K562 (cell line): ENCODE results near the gene ZCCHC14. TPM values are rescaled to one million over a fixed set of nuclear protein-coding genes. Genes with fewer than 3 reads are reported as not detected.

Source experiments
- ATF4 ChIP-seq: fragments of 450-650 bp; formaldehyde crosslinking; IDR thresholded peaks from 2 replicates; pipeline ENCODE4 v1.4.0; 2022; ENCODE audit warnings: mild to moderate bottlenecking, moderate library complexity
- CBFA2T2 ChIP-seq: fragments of 450-650 bp; conservative IDR thresholded peaks from 2 replicates; pipeline ENCODE4 v1.6.1; 2017; ENCODE audit warnings: mild to moderate bottlenecking
- CHD2 ChIP-seq: IDR thresholded peaks from 2 replicates; pipeline ENCODE4 v1.6.1; 2011; ENCODE audit warnings: low read depth, low read length
- FOXM1 ChIP-seq, 2 experiments: fragments of 450-650 bp in 1 of 2; sonication (generic) in 1 of 2; formaldehyde crosslinking in 1 of 2; IDR thresholded peaks; 2 replicates each; pipeline versions ENCODE4 v1.6.1 to v1.9.0; 2017 to 2022; ENCODE audit warnings: low read depth in 2 of 2, mild to moderate bottlenecking in 2 of 2, missing genetic modification reagents in 1 of 2, moderate library complexity in 1 of 2
- HIVEP1 ChIP-seq: fragments of 250-450 bp; sonication (Bioruptor Pico); IDR thresholded peaks from 2 replicates; pipeline ENCODE4 v1.4.0; 2020; ENCODE audit warnings: mild to moderate bottlenecking
- MBD2 ChIP-seq: sonication (generic); IDR thresholded peaks from 2 replicates; pipeline ENCODE4 v1.6.1; 2016; ENCODE audit warnings: low read depth, borderline replicate concordance
- MCM7 ChIP-seq, 2 experiments: fragments of 450-650 bp; IDR thresholded peaks; 2 replicates each; pipeline ENCODE4 v1.6.1; 2016 to 2018
- MLX ChIP-seq, 2 experiments: fragments of 450-650 bp in 1 of 2; sonication (generic) in 1 of 2; formaldehyde crosslinking; conservative IDR thresholded peaks; 2 replicates each; pipeline versions ENCODE4 v1.4.0 to v1.8.1; 2020 to 2022; ENCODE audit warnings: mild to moderate bottlenecking in 1 of 2, missing genetic modification reagents in 1 of 2
- NR2C1 ChIP-seq, 2 experiments: fragments of 450-650 bp; IDR thresholded peaks; 2 replicates each; pipeline ENCODE4 v1.6.1; 2017; ENCODE audit warnings: mild to moderate bottlenecking in 2 of 2, antibody characterized with exemption in 1 of 2, inconsistent platforms in 1 of 2, missing compliant biosample characterization in 1 of 2, missing genetic modification characterization in 1 of 2
- SREBF1 ChIP-seq: fragments of 150-350 bp; IDR thresholded peaks from 2 replicates; pipeline ENCODE4 v1.6.1; 2014; ENCODE audit warnings: antibody characterized with exemption, low read depth, low read length, borderline replicate concordance
- TEAD2 ChIP-seq: fragments of 450-650 bp; IDR thresholded peaks from 2 replicates; pipeline ENCODE4 v1.6.1; 2016; ENCODE audit warnings: missing genetic modification characterization, control low read depth, missing compliant biosample characterization
- ZNF41 ChIP-seq: fragments of 250-450 bp; sonication (Bioruptor Pico); conservative IDR thresholded peaks from 2 replicates; pipeline ENCODE4 v1.4.0; 2020; ENCODE audit warnings: mild to moderate bottlenecking
- ZNF507 ChIP-seq: conservative IDR thresholded peaks from 2 replicates; pipeline ENCODE4 v1.6.1; 2017; ENCODE audit warnings: missing genetic modification characterization, missing compliant biosample characterization
- ZNF707 ChIP-seq: fragments of 250-450 bp; sonication (Bioruptor Pico); conservative IDR thresholded peaks from 2 replicates; pipeline ENCODE4 v1.8.0; 2022; ENCODE audit warnings: inconsistent platforms, mild to moderate bottlenecking, moderate library complexity
- polyA plus RNA-seq, 8 experiments: library from polyadenylated mRNA; depleted of rRNA in 4 of 8; stranded (reverse) in 5 of 8; unstranded in 3 of 8; fragments of >200 nt; fragmentation: Nextera tagmentation in 2 of 8; fragmentation: Illumina TruSeq in 1 of 8; extraction: Ambion mirVana in 2 of 8; extraction: Trizol in 1 of 8; gene quantifications; 2 replicates each; pipeline versions ENCODE4 v1.2.1 to v1.2.3, GENCODE V29; 2011 to 2014; ENCODE audit warnings: inconsistent platforms in 1 of 8, missing spikeins in 1 of 8
- total RNA-seq, 7 experiments: library from RNA; depleted of rRNA in 6 of 7; stranded (reverse); fragments of >200 nt in 6 of 7; fragmentation: Illumina TruSeq in 2 of 7; extraction: Trizol in 2 of 7; gene quantifications; 2 replicates each; pipeline versions ENCODE4 v1.2.1 to v1.2.3, GENCODE V29; 2011 to 2021; ENCODE audit warnings: low replicate concordance in 1 of 7
- TF ChIP-seq, protein P1 (sequence below), 2 experiments: fragments of 450-650 bp; formaldehyde crosslinking in 1 of 2; IDR thresholded peaks; 2 replicates each; pipeline versions ENCODE4 v1.4.0 to v1.6.1; 2014 to 2020; ENCODE audit warnings: mild to moderate bottlenecking in 2 of 2, borderline replicate concordance in 1 of 2, low read depth in 1 of 2

Gene ZCCHC14
- total and polyA plus RNA-seq, 9 of the 15 experiments (the other 6 are each of a cell fraction or from before 2014, with no cell fraction given): 1.5 to 12.4 (median 2.9) TPM

- TF ChIP-seq, protein P1, sequence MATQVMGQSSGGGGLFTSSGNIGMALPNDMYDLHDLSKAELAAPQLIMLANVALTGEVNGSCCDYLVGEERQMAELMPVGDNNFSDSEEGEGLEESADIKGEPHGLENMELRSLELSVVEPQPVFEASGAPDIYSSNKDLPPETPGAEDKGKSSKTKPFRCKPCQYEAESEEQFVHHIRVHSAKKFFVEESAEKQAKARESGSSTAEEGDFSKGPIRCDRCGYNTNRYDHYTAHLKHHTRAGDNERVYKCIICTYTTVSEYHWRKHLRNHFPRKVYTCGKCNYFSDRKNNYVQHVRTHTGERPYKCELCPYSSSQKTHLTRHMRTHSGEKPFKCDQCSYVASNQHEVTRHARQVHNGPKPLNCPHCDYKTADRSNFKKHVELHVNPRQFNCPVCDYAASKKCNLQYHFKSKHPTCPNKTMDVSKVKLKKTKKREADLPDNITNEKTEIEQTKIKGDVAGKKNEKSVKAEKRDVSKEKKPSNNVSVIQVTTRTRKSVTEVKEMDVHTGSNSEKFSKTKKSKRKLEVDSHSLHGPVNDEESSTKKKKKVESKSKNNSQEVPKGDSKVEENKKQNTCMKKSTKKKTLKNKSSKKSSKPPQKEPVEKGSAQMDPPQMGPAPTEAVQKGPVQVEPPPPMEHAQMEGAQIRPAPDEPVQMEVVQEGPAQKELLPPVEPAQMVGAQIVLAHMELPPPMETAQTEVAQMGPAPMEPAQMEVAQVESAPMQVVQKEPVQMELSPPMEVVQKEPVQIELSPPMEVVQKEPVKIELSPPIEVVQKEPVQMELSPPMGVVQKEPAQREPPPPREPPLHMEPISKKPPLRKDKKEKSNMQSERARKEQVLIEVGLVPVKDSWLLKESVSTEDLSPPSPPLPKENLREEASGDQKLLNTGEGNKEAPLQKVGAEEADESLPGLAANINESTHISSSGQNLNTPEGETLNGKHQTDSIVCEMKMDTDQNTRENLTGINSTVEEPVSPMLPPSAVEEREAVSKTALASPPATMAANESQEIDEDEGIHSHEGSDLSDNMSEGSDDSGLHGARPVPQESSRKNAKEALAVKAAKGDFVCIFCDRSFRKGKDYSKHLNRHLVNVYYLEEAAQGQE (IDR thresholded peaks at IDR 0.05; ENCODE audit: borderline replicate concordance): no peak; the same call in 1 of the 2 replicates
- TF ChIP-seq, protein P1 (CRISPR knock-in tag; IDR thresholded peaks at IDR 0.05; ENCODE audit: low read depth): no peak
- TF ChIP-seq MLX (CRISPR knock-in tag; conservative IDR thresholded peaks at IDR 0.05) (no peak), MBD2 (peak; percentile 94), FOXM1 (IDR thresholded peaks at IDR 0.05; ENCODE audit: low read depth) (no peak; the same call in 1 of the 2 replicates), FOXM1 (CRISPR knock-in tag; IDR thresholded peaks at IDR 0.05; ENCODE audit: low read depth) (no peak), ATF4 (peak; percentile 93), TEAD2 (tag) (peak; percentile 70; the same call in 1 of the 2 replicates), SREBF1 (no peak; the same call in 1 of the 2 replicates), CHD2 (peak; percentile 78), ZNF41 (CRISPR knock-in tag) (0 out of 2 replicates have a peak, but pooled peaks have one; percentile 57), MCM7 (IDR thresholded peaks at IDR 0.05) (no peak), ZNF707 (peak; percentile 54; the same call in 1 of the 2 replicates), ZNF507 (tag) (no peak), NR2C1 (IDR thresholded peaks at IDR 0.05) (peak; percentile 86), NR2C1 (tag; IDR thresholded peaks at IDR 0.05) (peak; percentile 87), CBFA2T2 (no peak), HIVEP1 (CRISPR knock-in tag) (peak; percentile 61; the same call in 1 of the 2 replicates)
Observed at GRCh38 chr16:87387942-87388817, 104.6 kb downstream of the ZCCHC14 start (continued).
